ENCODE data around the gene GIMAP8. TPM values are rescaled to one million over a fixed set of nuclear protein-coding genes. Genes with fewer than 3 reads are reported as not detected.

The GIMAP8 gene
- total RNA-seq, 1 donor from 2014 or later = not detected

- no peaks in the 10 kb centered on the region for H3K9me3 ChIP-seq (ENCODE audit: low read depth)
- DNase-seq (ENCODE audit: low spot score) = no peak
- Mint-ChIP-seq H3K4me1 (no peaks in the 10 kb centered on the region), H3K4me3 (no peak overlapping the region), H3K36me3 (no peaks in the 10 kb centered on the region), H3K27me3 (ENCODE audit: insufficient read depth, low read depth) (peaks cover 12% of the 10 kb centered on the region), H3K27ac (no peak overlapping the region), H3K9me3 (peaks cover 9% of the 10 kb centered on the region)
- no peaks in the 10 kb centered on the region for H3F3A ChIP-seq (ENCODE audit: low read depth)
- no peak for TF ChIP-seq CTCF (IDR thresholded peaks at IDR 0.05)
- no peak overlapping the region for H3K4me2 ChIP-seq
- no peak overlapping the region for H2AFZ ChIP-seq (replicated peaks)
- H3K9ac ChIP-seq = no peak overlapping the region
- no peaks in the 10 kb centered on the region for H3K79me2 ChIP-seq (ENCODE audit: low read depth)
- H3K4me3 ChIP-seq = no peak overlapping the region
- no peaks in the 10 kb centered on the region for H3K4me1 ChIP-seq
- peaks cover 32% of the 10 kb centered on the region for H3K27me3 ChIP-seq
- no peaks in the 10 kb centered on the region for H3K36me3 ChIP-seq
- H4K20me1 ChIP-seq (ENCODE audit: low read depth) = no peaks in the 10 kb centered on the region
- H3K27ac ChIP-seq = no peak overlapping the region
These were observed 13.0 kb downstream of the GIMAP8 start for GRCh38 chr7:150463461-150463860.

DNA sequence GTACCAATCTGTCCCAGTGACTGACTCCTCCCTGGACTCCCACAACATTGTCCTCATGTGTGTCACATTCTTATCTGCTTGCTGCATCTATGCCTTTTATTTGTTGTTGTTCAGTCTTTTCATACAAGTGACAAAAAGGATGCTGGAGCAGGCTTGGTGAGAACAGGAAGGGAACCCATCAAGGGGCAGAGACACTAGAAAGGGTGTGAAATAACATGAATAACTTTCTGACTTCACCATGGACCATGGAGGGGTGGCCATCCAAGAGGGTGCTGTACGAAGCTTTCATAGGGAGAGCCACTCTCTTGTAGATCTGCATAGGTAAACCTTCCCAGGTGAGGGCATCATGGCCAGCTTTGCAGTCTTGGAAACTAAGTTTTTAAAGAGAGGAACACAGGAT lies 14.5 kb downstream of the GIMAP8 start:
- peaks cover 41% of the 10 kb centered on the region for H3K27me3 ChIP-seq
- Mint-ChIP-seq H3K4me1 (no peaks in the 10 kb centered on the region), H3K27ac (no peak overlapping the region), H3K27me3 (ENCODE audit: insufficient read depth, low read depth) (peaks cover 20% of the 10 kb centered on the region), H3K9me3 (peaks cover 9% of the 10 kb centered on the region), H3K4me3 (no peak overlapping the region), H3K36me3 (no peaks in the 10 kb centered on the region)
- no peak overlapping the region for H2AFZ ChIP-seq (replicated peaks)
- no peak overlapping the region for H3K27ac ChIP-seq
- no peaks in the 10 kb centered on the region for H3F3A ChIP-seq (ENCODE audit: low read depth)
- H3K36me3 ChIP-seq = no peaks in the 10 kb centered on the region
- H3K4me3 ChIP-seq = no peak overlapping the region
- no peaks in the 10 kb centered on the region for H3K4me1 ChIP-seq
- DNase-seq (ENCODE audit: low spot score) = no peak
- H3K9me3 ChIP-seq (ENCODE audit: low read depth) = no peaks in the 10 kb centered on the region
- no peaks in the 10 kb centered on the region for H4K20me1 ChIP-seq (ENCODE audit: low read depth)
- no peak overlapping the region for H3K4me2 ChIP-seq
- TF ChIP-seq CTCF (IDR thresholded peaks at IDR 0.05) (no peak), EZH2phosphoT487 (IDR thresholded peaks at IDR 0.05) (no peak), EZH2 (IDR thresholded peaks at IDR 0.05) (no peak)
- no peak overlapping the region for H3K9ac ChIP-seq
- H3K79me2 ChIP-seq (ENCODE audit: low read depth) = no peaks in the 10 kb centered on the region

- H3K9ac ChIP-seq = no peak overlapping the region
- H2AFZ ChIP-seq (replicated peaks) = no peak overlapping the region
- H3K9me3 Mint-ChIP-seq = peaks cover 9% of the 10 kb centered on the region
- H3K4me3 Mint-ChIP-seq = no peak overlapping the region
- no peak overlapping the region for H3K27ac Mint-ChIP-seq
- no peaks in the 10 kb centered on the region for H3F3A ChIP-seq (ENCODE audit: low read depth)
- no peaks in the 10 kb centered on the region for H3K36me3 Mint-ChIP-seq
- no peaks in the 10 kb centered on the region for H3K4me1 ChIP-seq
- H4K20me1 ChIP-seq (ENCODE audit: low read depth) = no peaks in the 10 kb centered on the region
- no peak overlapping the region for H3K4me3 ChIP-seq
- no peaks in the 10 kb centered on the region for H3K9me3 ChIP-seq (ENCODE audit: low read depth)
- TF ChIP-seq CTCF (IDR thresholded peaks at IDR 0.05) = no peak
- TF ChIP-seq EZH2 (IDR thresholded peaks at IDR 0.05) = no peak
- TF ChIP-seq EZH2phosphoT487 (IDR thresholded peaks at IDR 0.05) = no peak
- H3K36me3 ChIP-seq = no peaks in the 10 kb centered on the region
- no peaks in the 10 kb centered on the region for H3K79me2 ChIP-seq (ENCODE audit: low read depth)
- H3K27ac ChIP-seq = no peak overlapping the region
- H3K4me1 Mint-ChIP-seq = no peaks in the 10 kb centered on the region
- H3K27me3 ChIP-seq = peaks cover 41% of the 10 kb centered on the region
- H3K27me3 Mint-ChIP-seq (ENCODE audit: insufficient read depth, low read depth) = peaks cover 20% of the 10 kb centered on the region
- no peak overlapping the region for H3K4me2 ChIP-seq
- no peak for DNase-seq (ENCODE audit: low spot score)
These were observed 15.0 kb downstream of the GIMAP8 start for GRCh38 chr7:150465414-150465813.

DNA sequence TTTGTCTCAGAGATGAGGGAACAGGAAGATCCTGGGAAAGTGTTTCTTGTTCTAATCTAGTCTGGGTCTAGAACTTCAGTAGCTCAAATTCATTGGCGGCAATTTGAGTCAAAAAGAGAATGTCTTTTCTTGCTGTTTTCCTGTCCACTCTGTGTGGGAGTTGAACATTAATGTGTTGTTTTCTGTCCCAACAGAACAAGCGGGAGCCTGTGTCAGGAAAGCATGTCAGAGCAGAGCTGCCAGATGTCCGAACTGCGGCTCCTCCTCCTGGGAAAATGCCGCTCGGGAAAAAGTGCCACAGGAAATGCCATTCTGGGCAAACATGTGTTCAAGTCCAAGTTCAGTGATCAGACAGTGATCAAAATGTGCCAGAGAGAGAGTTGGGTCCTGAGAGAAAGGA lies 16.0 kb downstream of the GIMAP8 start:
- H3K79me2 ChIP-seq (ENCODE audit: low read depth) = no peaks in the 10 kb centered on the region
- peaks cover 41% of the 10 kb centered on the region for H3K27me3 ChIP-seq
- no peaks in the 10 kb centered on the region for H4K20me1 ChIP-seq (ENCODE audit: low read depth)
- H3K4me2 ChIP-seq = no peak overlapping the region
- Mint-ChIP-seq H3K36me3 (no peaks in the 10 kb centered on the region), H3K27ac (no peak overlapping the region), H3K4me1 (no peaks in the 10 kb centered on the region), H3K27me3 (ENCODE audit: insufficient read depth, low read depth) (peaks cover 20% of the 10 kb centered on the region), H3K4me3 (no peak overlapping the region), H3K9me3 (peaks cover 9% of the 10 kb centered on the region)
- no peaks in the 10 kb centered on the region for H3K36me3 ChIP-seq
- DNase-seq (ENCODE audit: low spot score) = no peak
- H3K27ac ChIP-seq = no peak overlapping the region
- TF ChIP-seq CTCF (IDR thresholded peaks at IDR 0.05) = no peak
- TF ChIP-seq EZH2 (IDR thresholded peaks at IDR 0.05) = no peak
- no peak for TF ChIP-seq EZH2phosphoT487 (IDR thresholded peaks at IDR 0.05)
- H3F3A ChIP-seq (ENCODE audit: low read depth) = no peaks in the 10 kb centered on the region
- H3K4me3 ChIP-seq = no peak overlapping the region
- H2AFZ ChIP-seq (replicated peaks) = no peak overlapping the region
- no peak overlapping the region for H3K9ac ChIP-seq
- no peaks in the 10 kb centered on the region for H3K9me3 ChIP-seq (ENCODE audit: low read depth)
- H3K4me1 ChIP-seq = no peaks in the 10 kb centered on the region
